Right renal pelvis (tissue), 4 donors: Measurements from ENCODE around the gene SUMO1. TPM values are rescaled to one million over a fixed set of nuclear protein-coding genes. Genes with fewer than 3 reads are reported as not detected.

Experiments
- DNase-seq, 4 donors: peaks; one replicate each; pipeline ENCODE4 v3.0.0-alpha.2; 2013; ENCODE audit warnings: low read depth in 4 of 4, low spot score in 3 of 4, missing footprints in 1 of 4
- polyA plus RNA-seq, 4 donors: library from polyadenylated mRNA; unstranded; fragments of 120-200 nt; gene quantifications; one replicate each; pipeline ENCODE4 v1.2.1, GENCODE V29; 2013; ENCODE audit not compliant: insufficient read length in 4 of 4

SUMO1 gene
- polyA plus RNA-seq, 4 donors: 199 to 244 (median 237) TPM

GRCh38 chr2:202157211-202157990, 81.0 kb downstream of the SUMO1 start:
- no peak for DNase-seq

Other genes with a start within 250 kb of the SUMO1 start
- 10 to 100 TPM; 68.5 to 89.1 (median 82.6) TPM for gene FZD7, start 204.7 kb downstream of the SUMO1 start, polyA plus RNA-seq
- gene KIAA2012, start 165.3 kb downstream of the SUMO1 start, polyA plus RNA-seq: under 1 TPM; 0.07 to 0.17 (median 0.12) TPM
- gene NOP58, start 27.2 kb upstream of the SUMO1 start, polyA plus RNA-seq: 100 to 1,000 TPM in 1 of 4 donors, 10 to 100 TPM in 3; 92.0 to 102 (median 97.0) TPM
- gene BMPR2, start 137.7 kb upstream of the SUMO1 start, polyA plus RNA-seq: 10 to 100 TPM; 52.8 to 69.1 (median 65.4) TPM